Fibroblast of peridontal ligament (primary cell): ENCODE data around the gene MAP2K2.
"Not testable (repeated sequence)": the region's sequence is repeated elsewhere in the genome, so short reads cannot be mapped to it uniquely, and the experiment has no call there.

Source experiments
- DNase-seq: peaks from one replicate; pipeline ENCODE4 v3.0.0-alpha.2; 2010; ENCODE audit errors: extremely low read depth

MAP2K2 gene

GRCh38 chr19:4123615-4124568 is at the start of gene MAP2K2:
MAP2K2 (minus strand) TSS chr19:4124122; CDS start chr19:4123875, 247 bp downstream.
- peak; percentile 84 for DNase-seq

GRCh38 chr19:4172861-4173473 is 49.0 kb upstream of the MAP2K2 start:
- DNase-seq: peak; percentile 10

GRCh38 chr19:4171676-4172075 is 47.8 kb upstream of the MAP2K2 start:
- DNase-seq: no peak

- no peak for DNase-seq
These were observed 40.3 kb upstream of the MAP2K2 start for GRCh38 chr19:4164262-4164661.

GRCh38 chr19:4161415-4162077 is 37.6 kb upstream of the MAP2K2 start:
- DNase-seq: no peak

GRCh38 chr19:4157971-4158370 is 34.0 kb upstream of the MAP2K2 start:
- not testable (repeated sequence) for DNase-seq

- DNase-seq: no peak
These were observed 33.2 kb upstream of the MAP2K2 start for GRCh38 chr19:4157164-4157563.

- DNase-seq: no peak
These were observed 30.8 kb upstream of the MAP2K2 start for GRCh38 chr19:4154571-4155312.

GRCh38 chr19:4152241-4152998 is 28.5 kb upstream of the MAP2K2 start:
- DNase-seq: no peak

GRCh38 chr19:4151623-4152022 is 27.7 kb upstream of the MAP2K2 start:
- no peak for DNase-seq

GRCh38 chr19:4149518-4150288 is 25.8 kb upstream of the MAP2K2 start:
- no peak for DNase-seq

GRCh38 chr19:4144666-4145249 is 20.8 kb upstream of the MAP2K2 start:
- peak; percentile 64 for DNase-seq

GRCh38 chr19:4142916-4143315 is 19.0 kb upstream of the MAP2K2 start:
- DNase-seq: not testable (repeated sequence)

- peak; percentile 68 for DNase-seq
These were observed 16.4 kb upstream of the MAP2K2 start for GRCh38 chr19:4140237-4140711.

GRCh38 chr19:4139614-4140236 is 15.8 kb upstream of the MAP2K2 start:
- DNase-seq: peak; percentile 38

- no peak for DNase-seq
These were observed 14.5 kb upstream of the MAP2K2 start for GRCh38 chr19:4138445-4138844.

- no peak for DNase-seq
These were observed 12.8 kb upstream of the MAP2K2 start for GRCh38 chr19:4136680-4137088.

GRCh38 chr19:4135386-4135785 is 11.5 kb upstream of the MAP2K2 start:
- DNase-seq: not testable (repeated sequence)

GRCh38 chr19:4134351-4134750 is 10.4 kb upstream of the MAP2K2 start:
- DNase-seq: no peak
